B cell (primary cell): ENCODE results near the gene ACOXL.

Experiments
- CTCF ChIP-seq: fragments of 200-600 bp; IDR thresholded peaks from one replicate; pipeline ENCODE4 v1.8.0; 2022; ENCODE audit warnings: antibody characterized with exemption, mild to moderate bottlenecking
- EZH2 ChIP-seq: IDR thresholded peaks from 2 replicates; pipeline ENCODE4 v1.6.1; 2012; ENCODE audit warnings: borderline replicate concordance, low read depth, mild to moderate bottlenecking, moderate library complexity, low read length; ENCODE audit not compliant: insufficient read depth, poor library complexity, severe bottlenecking

- TF ChIP-seq CTCF (no peak), EZH2 (no peak)
Observed at GRCh38 chr2:110751642-110752041, 19.3 kb downstream of the ACOXL start.
